ENCODE measurements around the gene MOSMO. TPM values are rescaled to one million over a fixed set of nuclear protein-coding genes. Genes with fewer than 3 reads are reported as not detected.

Gene MOSMO
- total and polyA plus RNA-seq, 2 of the 13 experiments (the other 11 are each of a cell fraction or from before 2014, with no cell fraction given) = 26.7 to 32.6 TPM

DNA sequence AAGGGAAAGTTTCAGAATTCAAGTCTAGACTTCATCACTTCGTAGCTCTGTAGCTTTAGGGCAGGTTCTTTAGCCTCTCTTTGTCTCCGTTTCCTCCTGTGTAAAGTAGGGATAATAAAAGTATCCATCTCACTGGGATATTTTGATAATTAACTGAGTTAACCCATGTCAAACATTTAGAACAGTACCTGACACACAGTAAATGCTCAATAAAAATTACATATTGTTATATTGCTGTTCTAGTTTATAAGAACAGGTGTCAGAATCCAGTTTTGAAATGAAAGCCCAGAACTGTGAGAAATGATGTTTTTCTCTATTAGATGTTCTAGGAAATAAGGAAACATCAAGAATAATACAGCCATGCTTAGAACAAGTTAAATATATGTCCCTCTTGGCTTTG is 4.3 kb downstream of the MOSMO start (continued):
- TF ChIP-seq, protein P1, sequence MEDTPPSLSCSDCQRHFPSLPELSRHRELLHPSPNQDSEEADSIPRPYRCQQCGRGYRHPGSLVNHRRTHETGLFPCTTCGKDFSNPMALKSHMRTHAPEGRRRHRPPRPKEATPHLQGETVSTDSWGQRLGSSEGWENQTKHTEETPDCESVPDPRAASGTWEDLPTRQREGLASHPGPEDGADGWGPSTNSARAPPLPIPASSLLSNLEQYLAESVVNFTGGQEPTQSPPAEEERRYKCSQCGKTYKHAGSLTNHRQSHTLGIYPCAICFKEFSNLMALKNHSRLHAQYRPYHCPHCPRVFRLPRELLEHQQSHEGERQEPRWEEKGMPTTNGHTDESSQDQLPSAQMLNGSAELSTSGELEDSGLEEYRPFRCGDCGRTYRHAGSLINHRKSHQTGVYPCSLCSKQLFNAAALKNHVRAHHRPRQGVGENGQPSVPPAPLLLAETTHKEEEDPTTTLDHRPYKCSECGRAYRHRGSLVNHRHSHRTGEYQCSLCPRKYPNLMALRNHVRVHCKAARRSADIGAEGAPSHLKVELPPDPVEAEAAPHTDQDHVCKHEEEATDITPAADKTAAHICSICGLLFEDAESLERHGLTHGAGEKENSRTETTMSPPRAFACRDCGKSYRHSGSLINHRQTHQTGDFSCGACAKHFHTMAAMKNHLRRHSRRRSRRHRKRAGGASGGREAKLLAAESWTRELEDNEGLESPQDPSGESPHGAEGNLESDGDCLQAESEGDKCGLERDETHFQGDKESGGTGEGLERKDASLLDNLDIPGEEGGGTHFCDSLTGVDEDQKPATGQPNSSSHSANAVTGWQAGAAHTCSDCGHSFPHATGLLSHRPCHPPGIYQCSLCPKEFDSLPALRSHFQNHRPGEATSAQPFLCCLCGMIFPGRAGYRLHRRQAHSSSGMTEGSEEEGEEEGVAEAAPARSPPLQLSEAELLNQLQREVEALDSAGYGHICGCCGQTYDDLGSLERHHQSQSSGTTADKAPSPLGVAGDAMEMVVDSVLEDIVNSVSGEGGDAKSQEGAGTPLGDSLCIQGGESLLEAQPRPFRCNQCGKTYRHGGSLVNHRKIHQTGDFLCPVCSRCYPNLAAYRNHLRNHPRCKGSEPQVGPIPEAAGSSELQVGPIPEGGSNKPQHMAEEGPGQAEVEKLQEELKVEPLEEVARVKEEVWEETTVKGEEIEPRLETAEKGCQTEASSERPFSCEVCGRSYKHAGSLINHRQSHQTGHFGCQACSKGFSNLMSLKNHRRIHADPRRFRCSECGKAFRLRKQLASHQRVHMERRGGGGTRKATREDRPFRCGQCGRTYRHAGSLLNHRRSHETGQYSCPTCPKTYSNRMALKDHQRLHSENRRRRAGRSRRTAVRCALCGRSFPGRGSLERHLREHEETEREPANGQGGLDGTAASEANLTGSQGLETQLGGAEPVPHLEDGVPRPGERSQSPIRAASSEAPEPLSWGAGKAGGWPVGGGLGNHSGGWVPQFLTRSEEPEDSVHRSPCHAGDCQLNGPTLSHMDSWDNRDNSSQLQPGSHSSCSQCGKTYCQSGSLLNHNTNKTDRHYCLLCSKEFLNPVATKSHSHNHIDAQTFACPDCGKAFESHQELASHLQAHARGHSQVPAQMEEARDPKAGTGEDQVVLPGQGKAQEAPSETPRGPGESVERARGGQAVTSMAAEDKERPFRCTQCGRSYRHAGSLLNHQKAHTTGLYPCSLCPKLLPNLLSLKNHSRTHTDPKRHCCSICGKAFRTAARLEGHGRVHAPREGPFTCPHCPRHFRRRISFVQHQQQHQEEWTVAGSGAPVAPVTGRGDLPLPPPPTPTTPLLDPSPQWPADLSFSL (CRISPR knock-in tag; IDR thresholded peaks at IDR 0.05) = no peak
- TF ChIP-seq, protein P2, sequence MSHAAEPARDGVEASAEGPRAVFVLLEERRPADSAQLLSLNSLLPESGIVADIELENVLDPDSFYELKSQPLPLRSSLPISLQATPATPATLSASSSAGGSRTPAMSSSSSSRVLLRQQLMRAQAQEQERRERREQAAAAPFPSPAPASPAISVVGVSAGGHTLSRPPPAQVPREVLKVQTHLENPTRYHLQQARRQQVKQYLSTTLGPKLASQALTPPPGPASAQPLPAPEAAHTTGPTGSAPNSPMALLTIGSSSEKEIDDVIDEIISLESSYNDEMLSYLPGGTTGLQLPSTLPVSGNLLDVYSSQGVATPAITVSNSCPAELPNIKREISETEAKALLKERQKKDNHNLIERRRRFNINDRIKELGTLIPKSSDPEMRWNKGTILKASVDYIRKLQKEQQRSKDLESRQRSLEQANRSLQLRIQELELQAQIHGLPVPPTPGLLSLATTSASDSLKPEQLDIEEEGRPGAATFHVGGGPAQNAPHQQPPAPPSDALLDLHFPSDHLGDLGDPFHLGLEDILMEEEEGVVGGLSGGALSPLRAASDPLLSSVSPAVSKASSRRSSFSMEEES (CRISPR knock-in tag; IDR thresholded peaks at IDR 0.05) = no peak
- TF ChIP-seq HNRNPL (IDR thresholded peaks at IDR 0.05; ENCODE audit: low read depth, low read length) (no peak), MBD4 (IDR thresholded peaks at IDR 0.05; ENCODE audit: borderline replicate concordance, low read length) (no peak), KLF16 (CRISPR knock-in tag; IDR thresholded peaks at IDR 0.05) (no peak), ZNF136 (CRISPR knock-in tag; IDR thresholded peaks at IDR 0.05; ENCODE audit: low read depth) (no peak)
- TF ChIP-seq, protein P3, sequence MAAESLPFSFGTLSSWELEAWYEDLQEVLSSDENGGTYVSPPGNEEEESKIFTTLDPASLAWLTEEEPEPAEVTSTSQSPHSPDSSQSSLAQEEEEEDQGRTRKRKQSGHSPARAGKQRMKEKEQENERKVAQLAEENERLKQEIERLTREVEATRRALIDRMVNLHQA (CRISPR knock-in tag; IDR thresholded peaks at IDR 0.05) = no peak

Measured in HepG2 (cell line).